Neural cell (in vitro differentiated cells): Measurements from ENCODE around the gene POU6F2. TPM values are rescaled to one million over a fixed set of nuclear protein-coding genes. Genes with fewer than 3 reads are reported as not detected.

ENCODE experiments used
- H2AFZ ChIP-seq: fragments of 200-600, 300-800 bp; sonication (generic), shearing (Covaris generic); 2 replicates; pipeline ENCODE4 v1.6.0; 2014; ENCODE audit warnings: low read depth, mild to moderate bottlenecking, antibody characterized with exemption, low read length, moderate library complexity
- H3F3A ChIP-seq: fragments of 200-600 bp; shearing (Covaris generic); 2 replicates; pipeline ENCODE4 v1.6.1; 2016; ENCODE audit warnings: mild to moderate bottlenecking, moderate library complexity, mixed read lengths, antibody characterized with exemption, low read length; ENCODE audit not compliant: insufficient read depth, poor library complexity, severe bottlenecking
- H3K27ac ChIP-seq: fragments of 200-600, 300-800 bp; sonication (generic), shearing (Covaris generic); 2 replicates; pipeline ENCODE4 v1.5.1; 2014; ENCODE audit warnings: mild to moderate bottlenecking, low read length, moderate library complexity
- H3K27me3 ChIP-seq: fragments of 300-800, 200-600 bp; sonication (generic), shearing (Covaris generic); 2 replicates; pipeline ENCODE4 v1.6.0; 2014; ENCODE audit warnings: mild to moderate bottlenecking, low read depth, low read length, moderate library complexity; ENCODE audit not compliant: insufficient read depth
- H3K36me3 ChIP-seq: fragments of 300-800, 200-600 bp; sonication (generic), shearing (Covaris generic); 2 replicates; pipeline ENCODE4 v1.5.1; 2014; ENCODE audit warnings: mild to moderate bottlenecking, antibody characterized with exemption, low read length, moderate library complexity; ENCODE audit not compliant: insufficient read depth
- H3K4me2 ChIP-seq: fragments of 300-800, 200-600 bp; sonication (generic), shearing (Covaris generic); 2 replicates; pipeline ENCODE4 v1.6.0; 2014; ENCODE audit warnings: mild to moderate bottlenecking, low read length
- H3K4me3 ChIP-seq: fragments of 300-800, 200-600 bp; sonication (generic), shearing (Covaris generic); 2 replicates; pipeline ENCODE4 v1.5.1; 2014; ENCODE audit warnings: mild to moderate bottlenecking, low read length, moderate library complexity
- H3K79me2 ChIP-seq: fragments of 200-600 bp; shearing (Covaris generic); replicated peaks from 2 replicates; pipeline ENCODE4 v1.6.0; 2014; ENCODE audit warnings: mild to moderate bottlenecking, low read length, moderate library complexity; ENCODE audit not compliant: insufficient read depth
- H3K9ac ChIP-seq: fragments of 300-800, 200-600 bp; sonication (generic), shearing (Covaris generic); 2 replicates; pipeline ENCODE4 v1.6.1; 2016; ENCODE audit warnings: mild to moderate bottlenecking, low read length, mixed read lengths
- H3K9me2 ChIP-seq: fragments of 200-600 bp; shearing (Covaris generic); 2 replicates; pipeline ENCODE4 v1.6.1; 2016; ENCODE audit warnings: mild to moderate bottlenecking, low read length, mixed read lengths; ENCODE audit not compliant: insufficient read depth
- H3K9me3 ChIP-seq: fragments of 200-600, 300-800 bp; sonication (generic), shearing (Covaris generic); 2 replicates; pipeline ENCODE4 v1.6.1; 2016; ENCODE audit warnings: mild to moderate bottlenecking, mixed run types, low read length, moderate library complexity, mixed read lengths
- H4K20me1 ChIP-seq: fragments of 200-600 bp; shearing (Covaris generic); 2 replicates; pipeline ENCODE4 v1.6.1; 2016; ENCODE audit warnings: mild to moderate bottlenecking, mixed run types; ENCODE audit not compliant: insufficient read depth
- CTCF ChIP-seq: fragments of 450-650 bp; IDR thresholded peaks from 2 replicates; pipeline ENCODE4 v1.5.1; 2014; ENCODE audit warnings: antibody characterized with exemption, mild to moderate bottlenecking, moderate library complexity; ENCODE audit not compliant: poor library complexity, severe bottlenecking
- EP300 ChIP-seq: fragments of 450-650 bp; conservative IDR thresholded peaks from 2 replicates; pipeline ENCODE4 v1.6.1; 2014; ENCODE audit warnings: antibody characterized with exemption, mild to moderate bottlenecking, moderate library complexity; ENCODE audit not compliant: poor library complexity, severe bottlenecking
- EZH2 ChIP-seq: fragments of 200-600, 300-800 bp; shearing (Covaris generic), sonication (generic); IDR thresholded peaks from 2 replicates; pipeline ENCODE4 v1.6.1; 2014; ENCODE audit warnings: antibody characterized with exemption, low read length, borderline replicate concordance, mild to moderate bottlenecking; ENCODE audit not compliant: insufficient read depth, poor library complexity, severe bottlenecking
- MXI1 ChIP-seq: fragments of 450-650 bp; conservative IDR thresholded peaks from 2 replicates; pipeline ENCODE4 v1.6.1; 2014; ENCODE audit warnings: antibody characterized with exemption, mild to moderate bottlenecking; ENCODE audit not compliant: poor library complexity, severe bottlenecking
- POLR2AphosphoS5 ChIP-seq: IDR thresholded peaks from 2 replicates; pipeline ENCODE4 v1.6.1; 2012
- RAD21 ChIP-seq: fragments of 450-650 bp; conservative IDR thresholded peaks from 2 replicates; pipeline ENCODE4 v1.6.1; 2014; ENCODE audit warnings: antibody characterized with exemption, mild to moderate bottlenecking, moderate library complexity
- REST ChIP-seq: IDR thresholded peaks from 2 replicates; pipeline ENCODE4 v1.6.1; 2012; ENCODE audit warnings: borderline replicate concordance
- SMC3 ChIP-seq: fragments of 450-650 bp; conservative IDR thresholded peaks from 2 replicates; pipeline ENCODE4 v1.6.1; 2014; ENCODE audit warnings: antibody characterized with exemption, mild to moderate bottlenecking, moderate library complexity; ENCODE audit not compliant: poor library complexity
- TAF1 ChIP-seq: IDR thresholded peaks from 2 replicates; pipeline ENCODE4 v1.6.1; 2012; ENCODE audit warnings: low read depth
- polyA plus RNA-seq: library from polyadenylated mRNA; depleted of rRNA; stranded (reverse); fragments of >200 nt; gene quantifications from 2 replicates; pipeline ENCODE4 v1.2.3, GENCODE V29; 2014

POU6F2 gene
- polyA plus RNA-seq, 1 donor from 2014 or later: 2.8 TPM

GRCh38 chr7:39142750-39143149, 165.0 kb downstream of the POU6F2 start:
- Histone ChIP-seq H3K4me2 (no peak overlapping the region), H3K36me3 (no peaks in the 10 kb centered on the region), H3K27me3 (no peaks in the 10 kb centered on the region), H3K79me2 (no peaks in the 10 kb centered on the region), H3K27ac (no peak overlapping the region), H2AFZ (no peak overlapping the region), H3K9ac (no peak overlapping the region), H4K20me1 (no peaks in the 10 kb centered on the region), H3K9me2 (no peaks in the 10 kb centered on the region), H3K4me3 (no peak overlapping the region), H3K9me3 (no peaks in the 10 kb centered on the region), H3F3A (no peaks in the 10 kb centered on the region)
- no peak for TF ChIP-seq REST

GRCh38 chr7:39144420-39144819, 166.7 kb downstream of the POU6F2 start:
- Histone ChIP-seq H3K9me2 (no peaks in the 10 kb centered on the region), H3F3A (no peaks in the 10 kb centered on the region), H2AFZ (no peak overlapping the region), H3K27me3 (no peaks in the 10 kb centered on the region), H3K79me2 (no peaks in the 10 kb centered on the region), H4K20me1 (no peaks in the 10 kb centered on the region), H3K4me2 (no peak overlapping the region), H3K4me3 (no peak overlapping the region), H3K9me3 (no peaks in the 10 kb centered on the region), H3K9ac (no peak overlapping the region), H3K36me3 (no peaks in the 10 kb centered on the region), H3K27ac (no peak overlapping the region)
- TF ChIP-seq POLR2AphosphoS5 (no peak), SMC3 (no peak), CTCF (no peak), EZH2 (no peak), REST (no peak), EP300 (no peak), RAD21 (no peak), MXI1 (no peak), TAF1 (no peak)
